ENCODE results near the gene MKKS.

GRCh38 chr20:10367943-10368701 lies 65.9 kb downstream of the MKKS start:
- TF ChIP-seq CTCF (IDR thresholded peaks at IDR 0.05 in 2 of 3, conservative IDR thresholded peaks at IDR 0.05 in 1 of 3; ENCODE audit: borderline replicate concordance in 1 of 3, insufficient read depth in 1 of 3, low read depth in 2 of 3, low read length in 2 of 3) (no peak), MAX (IDR thresholded peaks at IDR 0.05) (no peak), SRF (IDR thresholded peaks at IDR 0.05; ENCODE audit: low read depth) (no peak), SIN3A (IDR thresholded peaks at IDR 0.05; ENCODE audit: low read depth) (no peak), EZH2phosphoT487 (IDR thresholded peaks at IDR 0.05; ENCODE audit: borderline replicate concordance) (no peak), EGR1 (IDR thresholded peaks at IDR 0.05; ENCODE audit: low read depth) (no peak)

Measured in HCT116 (cell line).